Measurements from ENCODE around the gene POU2AF3.

- TF ChIP-seq CTCF (IDR thresholded peaks at IDR 0.05; ENCODE audit: low read length) (no peak), EZH2 (IDR thresholded peaks at IDR 0.05; ENCODE audit: borderline replicate concordance, low read length) (no peak)
Measured at GRCh38 chr11:111310088-111310487, 11.7 kb downstream of the POU2AF3 start.

Measured in OCI-LY1 (cell line).